Natural killer cell (primary cell): ENCODE measurements around the gene ARL6IP6. TPM values are rescaled to one million over a fixed set of nuclear protein-coding genes. Genes with fewer than 3 reads are reported as not detected.
"Not testable (repeated sequence)": the region's sequence is repeated elsewhere in the genome, so short reads cannot be mapped to it uniquely, and the experiment has no call there.

ENCODE experiments used
- ATAC-seq, 3 donors: fragments of 150-1000 bp in 2 of 3; fragments of 200-7000 bp in 1 of 3; cut with Tn5 transposase; 1 replicate in 1 of 3; 2 replicates in 2 of 3; pipeline ENCODE4 v1.10.0; 2021; ENCODE audit warnings: mild to moderate bottlenecking in 2 of 3, moderate library complexity in 2 of 3
- DNase-seq, 2 donors: peaks; one replicate each; pipeline versions ENCODE4 v3.0.0 to v3.0.0-alpha.2; 2013 to 2021; ENCODE audit warnings: mixed read lengths in 1 of 2
- H3K27ac ChIP-seq: one replicate; pipeline ENCODE4 v1.5.1; 2013; ENCODE audit warnings: mild to moderate bottlenecking, low read length
- H3K27me3 ChIP-seq: one replicate; pipeline ENCODE4 v1.6.1; 2013; ENCODE audit warnings: low read length; ENCODE audit not compliant: control insufficient read depth, insufficient read depth
- H3K36me3 ChIP-seq: one replicate; pipeline ENCODE4 v1.6.1; 2013; ENCODE audit warnings: low read length; ENCODE audit not compliant: control insufficient read depth, insufficient read depth
- H3K4me1 ChIP-seq: one replicate; pipeline ENCODE4 v1.6.1; 2013; ENCODE audit warnings: low read length; ENCODE audit not compliant: control insufficient read depth, insufficient read depth
- H3K4me3 ChIP-seq: one replicate; pipeline ENCODE4 v1.5.1; 2013; ENCODE audit warnings: low read length
- H3K9me3 ChIP-seq: one replicate; pipeline ENCODE4 v1.6.1; 2013; ENCODE audit warnings: low read length; ENCODE audit not compliant: control insufficient read depth, insufficient read depth
- H3K27ac Mint-ChIP-seq, 2 donors: one replicate each; pipeline ENCODE4 v1.8.0; 2022; ENCODE audit warnings: mild to moderate bottlenecking in 2 of 2, mixed read lengths in 2 of 2, moderate library complexity in 1 of 2
- H3K27me3 Mint-ChIP-seq, 2 donors: one replicate each; pipeline ENCODE4 v1.8.0; 2022; ENCODE audit warnings: low read depth in 2 of 2, mixed read lengths in 2 of 2
- H3K36me3 Mint-ChIP-seq: one replicate; pipeline ENCODE4 v1.8.0; 2022; ENCODE audit warnings: mixed read lengths
- H3K4me1 Mint-ChIP-seq, 2 donors: one replicate each; pipeline ENCODE4 v1.8.0; 2022; ENCODE audit warnings: mixed read lengths in 2 of 2
- H3K4me3 Mint-ChIP-seq: one replicate; pipeline ENCODE4 v1.8.0; 2022; ENCODE audit warnings: mild to moderate bottlenecking, moderate library complexity, mixed read lengths
- H3K9me3 Mint-ChIP-seq, 2 donors: one replicate each; pipeline ENCODE4 v1.8.0; 2022; ENCODE audit warnings: mixed read lengths in 2 of 2
- CTCF ChIP-seq: fragments of 200-600 bp; IDR thresholded peaks from one replicate; pipeline ENCODE4 v1.8.0; 2022; ENCODE audit warnings: antibody characterized with exemption
- WGBS: methylation state at CpG from one replicate; pipeline ENCODE4 v1.1.7; 2013; ENCODE audit warnings: missing lambda C conversion rate; ENCODE audit not compliant: insufficient coverage; 5-methylcytosine and 5-hydroxymethylcytosine counted together
- intact Hi-C: fragments of 100-400 bp; cut with micrococcal nuclease; formaldehyde crosslinking; loops from one replicate; pipeline ENCODE4 v1.14.2; 2022
- total RNA-seq, 4 donors: library from RNA; stranded (reverse); fragments of 120-200 nt in 1 of 4; gene quantifications; one replicate each; pipeline versions ENCODE4 v1.2.3 to v1.2.4, GENCODE V29; 2013 to 2022

The ARL6IP6 gene
- total RNA-seq, 3 donors from 2014 or later (not counting 1 experiment from before 2014, with no cell fraction given) = 10.0 to 15.0 (median 11.4) TPM

GRCh38 chr2:152738438-152738837 is 20.0 kb downstream of the ARL6IP6 start:
- H3K9me3 Mint-ChIP-seq = no peaks in the 10 kb centered on the region
- H3K4me1 Mint-ChIP-seq = peaks cover 0 to 6% of the 10 kb centered on the region in 2 donors
- no peaks in the 10 kb centered on the region for H3K27me3 Mint-ChIP-seq
- no peaks in the 10 kb centered on the region for H3K9me3 ChIP-seq
- peaks cover 20% of the 10 kb centered on the region for H3K36me3 ChIP-seq
- no peak for ATAC-seq
- H3K36me3 Mint-ChIP-seq = no peaks in the 10 kb centered on the region
- no peaks in the 10 kb centered on the region for H3K4me1 ChIP-seq
- no peak overlapping the region for H3K4me3 ChIP-seq
- intact Hi-C loops = no loop called here
- 93% methylated on average over 2 of the region's 2 CpGs for WGBS
- H3K4me3 Mint-ChIP-seq = no peak overlapping the region
- DNase-seq = no peak
- H3K27ac Mint-ChIP-seq = no peak overlapping the region
- TF ChIP-seq CTCF = no peak
- H3K27me3 ChIP-seq = no peaks in the 10 kb centered on the region
- H3K27ac ChIP-seq = no peak overlapping the region

- H3K4me1 Mint-ChIP-seq, DNase-seq, intact Hi-C loops: not testable (repeated sequence)
Observed at GRCh38 chr2:152739705-152740104, 21.3 kb downstream of the ARL6IP6 start.

GRCh38 chr2:152740743-152741328 is 22.4 kb downstream of the ARL6IP6 start:
- Mint-ChIP-seq H3K27ac (no peak overlapping the region), H3K27me3 (no peaks in the 10 kb centered on the region), H3K9me3 (no peaks in the 10 kb centered on the region), H3K36me3 (no peaks in the 10 kb centered on the region), H3K4me1 (peaks cover 0 to 6% of the 10 kb centered on the region in 2 donors), H3K4me3 (no peak overlapping the region)
- Histone ChIP-seq H3K9me3 (no peaks in the 10 kb centered on the region), H3K27me3 (no peaks in the 10 kb centered on the region), H3K36me3 (peaks cover 13% of the 10 kb centered on the region), H3K4me3 (no peak overlapping the region), H3K4me1 (no peaks in the 10 kb centered on the region), H3K27ac (no peak overlapping the region)
- no CpG with 5 or more reads among the region's 2 CpGs for WGBS
- DNase-seq (peak in 1 of 2 donors; percentile 68), ATAC-seq (peak; percentile 84 to 96 (median 95))
- peak; percentile 98 for TF ChIP-seq CTCF
- intact Hi-C loops = no loop called here

More at GRCh38 chr2:152739705-152740104, 21.3 kb downstream of the ARL6IP6 start:
- H3K27me3 ChIP-seq, H3K4me1 ChIP-seq, H3K9me3 ChIP-seq, H3K27me3 Mint-ChIP-seq, H3K4me3 ChIP-seq, ATAC-seq, H3K27ac ChIP-seq, H3K36me3 Mint-ChIP-seq, H3K9me3 Mint-ChIP-seq, H3K27ac Mint-ChIP-seq, H3K4me3 Mint-ChIP-seq: not testable (repeated sequence)
- no CpG with 5 or more reads among the region's 1 CpG for WGBS
- H3K36me3 ChIP-seq = peaks cover 20% of the 10 kb centered on the region

- Mint-ChIP-seq H3K4me3 (no peak overlapping the region), H3K4me1 (peaks cover 0 to 6% of the 10 kb centered on the region in 2 donors), H3K27me3 (no peaks in the 10 kb centered on the region), H3K36me3 (no peaks in the 10 kb centered on the region), H3K27ac (no peak overlapping the region), H3K9me3 (no peaks in the 10 kb centered on the region)
- Histone ChIP-seq H3K36me3 (peaks cover 9% of the 10 kb centered on the region), H3K27me3 (no peaks in the 10 kb centered on the region), H3K4me1 (no peaks in the 10 kb centered on the region), H3K9me3 (no peaks in the 10 kb centered on the region), H3K4me3 (no peak overlapping the region), H3K27ac (no peak overlapping the region)
- WGBS = no CpG with 5 or more reads among the region's 3 CpGs
- DNase-seq (peak in 1 of 2 donors; percentile 18), ATAC-seq (peak in 2 of 3 donors; percentile 29 to 42)
- intact Hi-C loops = no loop called here
- no peak for TF ChIP-seq CTCF
Observed at GRCh38 chr2:152743002-152743401, 24.6 kb downstream of the ARL6IP6 start.

- H3K27ac Mint-ChIP-seq, H3K4me3 ChIP-seq, intact Hi-C loops, DNase-seq, H3K4me3 Mint-ChIP-seq, H3K9me3 Mint-ChIP-seq, H3K27ac ChIP-seq, H3K27me3 ChIP-seq, H3K9me3 ChIP-seq, H3K27me3 Mint-ChIP-seq, H3K4me1 ChIP-seq, ATAC-seq: not testable (repeated sequence)
- Mint-ChIP-seq H3K36me3 (peaks cover 12% of the 10 kb centered on the region), H3K4me1 (peaks cover 11 to 14% of the 10 kb centered on the region in 2 donors)
- WGBS = 73% methylated on average over 2 of the region's 4 CpGs
- H3K36me3 ChIP-seq = peaks cover 12% of the 10 kb centered on the region
Observed at GRCh38 chr2:152747751-152748150, 29.3 kb downstream of the ARL6IP6 start.
